ENCODE results near the gene MYLIP. TPM values are rescaled to one million over a fixed set of nuclear protein-coding genes. Genes with fewer than 3 reads are reported as not detected.

MYLIP gene
- total and polyA plus RNA-seq, 4 experiments from 2014 or later = 17.5 to 88.8 (median 45.9) TPM

GRCh38 chr6:16132909-16133308 is 4.0 kb downstream of the MYLIP start:
- H3K4me3 Mint-ChIP-seq = peak overlapping the region; percentile 51 to 89 (median 70)
- no peaks in the 10 kb centered on the region for H3K27me3 Mint-ChIP-seq
- intact Hi-C loops (cut with micrococcal nuclease) = loop anchor here (10.0 kb wide), 1 partner anchor 192 kb away; no protein-coding TSS in a partner anchor
- H3K27me3 ChIP-seq (ENCODE audit: insufficient read depth, low read length) = no peaks in the 10 kb centered on the region
- H3K27ac ChIP-seq (ENCODE audit: low read depth, low read length) = no peak overlapping the region
- H3K27ac Mint-ChIP-seq = peak overlapping the region; percentile 72 to 92 (median 85)
- no peak for DNase-seq
- H3K36me3 ChIP-seq (ENCODE audit: insufficient read depth, low read length) = no peaks in the 10 kb centered on the region
- H3K9me3 Mint-ChIP-seq = peaks cover 0 to 3% (median 0%) of the 10 kb centered on the region in 8 donors
- POLR2A ChIA-PET (ENCODE audit: partially characterized antibody) = no interaction called here
- peaks cover 47 to 93% (median 65%) of the 10 kb centered on the region in 4 donors for H3K4me1 Mint-ChIP-seq
- H3K4me3 ChIP-seq (ENCODE audit: low read length in 2 of 2) = no peak overlapping the region
- CTCF ChIA-PET (ENCODE audit: partially characterized antibody) = interaction anchor here (0.5 to 3.5 kb wide), 2 partner anchors 51 to 276 kb away, joined by 3 to 20 read pairs; no protein-coding TSS in a partner anchor
- peaks cover 16 to 64% of the 10 kb centered on the region in 2 donors for H3K36me3 Mint-ChIP-seq
- H3K4me1 ChIP-seq (ENCODE audit: insufficient read depth, low read length) = peaks cover 76% of the 10 kb centered on the region
- H3K9me3 ChIP-seq (ENCODE audit: control insufficient read depth in 1 of 2, low read length in 2 of 2) = no peaks in the 10 kb centered on the region

- Mint-ChIP-seq H3K4me3 (peak overlapping the region in 7 of 8 donors; percentile 15 to 89 (median 59)), H3K36me3 (peaks cover 22 to 63% of the 10 kb centered on the region in 2 donors), H3K27ac (peak overlapping the region in 5 of 7 donors; percentile 24 to 90 (median 85)), H3K9me3 (no peaks in the 10 kb centered on the region), H3K4me1 (peaks cover 60 to 99% (median 75%) of the 10 kb centered on the region in 4 donors), H3K27me3 (no peaks in the 10 kb centered on the region)
- DNase-seq = no peak
- no peaks in the 10 kb centered on the region for H3K36me3 ChIP-seq (ENCODE audit: insufficient read depth, low read length)
- H3K4me3 ChIP-seq (ENCODE audit: low read length in 2 of 2) = no peak overlapping the region
- no peak overlapping the region for H3K27ac ChIP-seq (ENCODE audit: low read depth, low read length)
- intact Hi-C loops (cut with micrococcal nuclease) = loop anchor here (10.0 kb wide), 1 partner anchor 190 kb away; no protein-coding TSS in a partner anchor
- ChIA-PET POLR2A (ENCODE audit: partially characterized antibody) (no interaction called here), CTCF (ENCODE audit: partially characterized antibody) (interaction anchor here (1.0 to 1.1 kb wide), 2 partner anchors 46 to 443 kb away, joined by 3 read pairs; no protein-coding TSS in a partner anchor)
- peaks cover 91% of the 10 kb centered on the region for H3K4me1 ChIP-seq (ENCODE audit: insufficient read depth, low read length)
- no peaks in the 10 kb centered on the region for H3K27me3 ChIP-seq (ENCODE audit: insufficient read depth, low read length)
- H3K9me3 ChIP-seq (ENCODE audit: control insufficient read depth in 1 of 2, low read length in 2 of 2) = no peaks in the 10 kb centered on the region
These were observed 5.5 kb downstream of the MYLIP start for GRCh38 chr6:16134430-16134829.

- Mint-ChIP-seq H3K4me3 (peak overlapping the region in 7 of 8 donors; percentile 15 to 80 (median 44)), H3K27ac (peak overlapping the region; percentile 64 to 90 (median 70)), H3K4me1 (peaks cover 64 to 100% (median 81%) of the 10 kb centered on the region in 4 donors), H3K36me3 (peaks cover 25 to 63% of the 10 kb centered on the region in 2 donors), H3K27me3 (no peaks in the 10 kb centered on the region), H3K9me3 (no peaks in the 10 kb centered on the region)
- H3K4me1 ChIP-seq (ENCODE audit: insufficient read depth, low read length) = peaks cover 91% of the 10 kb centered on the region
- CTCF ChIA-PET (ENCODE audit: partially characterized antibody) = interaction anchor here (3.1 kb wide), 1 partner anchor 47 kb away, joined by 15 read pairs; no protein-coding TSS in a partner anchor
- no peaks in the 10 kb centered on the region for H3K27me3 ChIP-seq (ENCODE audit: insufficient read depth, low read length)
- no peak for DNase-seq
- H3K27ac ChIP-seq (ENCODE audit: low read depth, low read length) = no peak overlapping the region
- POLR2A ChIA-PET (ENCODE audit: partially characterized antibody) = no interaction called here
- intact Hi-C loops (cut with micrococcal nuclease) = loop anchor here (10.0 kb wide), 1 partner anchor 190 kb away; no protein-coding TSS in a partner anchor
- no peaks in the 10 kb centered on the region for H3K9me3 ChIP-seq (ENCODE audit: control insufficient read depth in 1 of 2, low read length in 2 of 2)
- no peaks in the 10 kb centered on the region for H3K36me3 ChIP-seq (ENCODE audit: insufficient read depth, low read length)
- no peak overlapping the region for H3K4me3 ChIP-seq (ENCODE audit: low read length in 2 of 2)
These were observed 6.2 kb downstream of the MYLIP start for GRCh38 chr6:16135066-16135465.

GRCh38 chr6:16136091-16136490 is 7.2 kb downstream of the MYLIP start:
- peaks cover 91% of the 10 kb centered on the region for H3K4me1 ChIP-seq (ENCODE audit: insufficient read depth, low read length)
- intact Hi-C loops (cut with micrococcal nuclease) = loop anchor here (10.0 kb wide), 1 partner anchor 189 kb away; no protein-coding TSS in a partner anchor
- H3K36me3 ChIP-seq (ENCODE audit: insufficient read depth, low read length) = no peaks in the 10 kb centered on the region
- H3K9me3 Mint-ChIP-seq = peaks cover 0 to 1% (median 0%) of the 10 kb centered on the region in 8 donors
- H3K27ac ChIP-seq (ENCODE audit: low read depth, low read length) = peak overlapping the region; percentile 40
- CTCF ChIA-PET (ENCODE audit: partially characterized antibody) = interaction anchor here (1.1 to 3.1 kb wide), 3 partner anchors 33 to 445 kb away, joined by 3 to 15 read pairs (median 4); no protein-coding TSS in a partner anchor
- H3K27me3 ChIP-seq (ENCODE audit: insufficient read depth, low read length) = no peaks in the 10 kb centered on the region
- H3K4me3 ChIP-seq (ENCODE audit: low read length in 2 of 2) = no peak overlapping the region
- peak; percentile 62 to 85 (median 73) for DNase-seq
- POLR2A ChIA-PET (ENCODE audit: partially characterized antibody) = interaction anchor here (0.6 to 2.9 kb wide), 6 partner anchors 8 to 626 kb away, joined by 3 to 26 read pairs (median 3); partner anchors contain the start of gene MYLIP
- no peaks in the 10 kb centered on the region for H3K27me3 Mint-ChIP-seq
- peak overlapping the region; percentile 76 to 94 (median 87) for H3K27ac Mint-ChIP-seq
- peak overlapping the region; percentile 68 to 86 (median 78) for H3K4me3 Mint-ChIP-seq
- peaks cover 74 to 100% (median 88%) of the 10 kb centered on the region in 4 donors for H3K4me1 Mint-ChIP-seq
- H3K36me3 Mint-ChIP-seq = peaks cover 32 to 63% of the 10 kb centered on the region in 2 donors
- no peaks in the 10 kb centered on the region for H3K9me3 ChIP-seq (ENCODE audit: control insufficient read depth in 1 of 2, low read length in 2 of 2)

GRCh38 chr6:16136621-16137450 is 8.0 kb downstream of the MYLIP start:
- H3K4me3 Mint-ChIP-seq = peak overlapping the region; percentile 68 to 86 (median 78)
- H3K4me1 Mint-ChIP-seq = peaks cover 75 to 99% (median 86%) of the 10 kb centered on the region in 4 donors
- Histone ChIP-seq H3K9me3 (ENCODE audit: control insufficient read depth in 1 of 2, low read length in 2 of 2) (no peaks in the 10 kb centered on the region), H3K4me3 (ENCODE audit: low read length in 2 of 2) (no peak overlapping the region), H3K27me3 (ENCODE audit: insufficient read depth, low read length) (no peaks in the 10 kb centered on the region), H3K36me3 (ENCODE audit: insufficient read depth, low read length) (peaks cover 6% of the 10 kb centered on the region), H3K4me1 (ENCODE audit: insufficient read depth, low read length) (peaks cover 88% of the 10 kb centered on the region), H3K27ac (ENCODE audit: low read depth, low read length) (peak overlapping the region; percentile 40)
- intact Hi-C loops (cut with micrococcal nuclease) = loop anchor here (1.0 to 10.0 kb wide), 2 partner anchors 8 to 188 kb away; partner anchors contain the start of gene MYLIP
- no peaks in the 10 kb centered on the region for H3K27me3 Mint-ChIP-seq
- ChIA-PET POLR2A (ENCODE audit: partially characterized antibody) (interaction anchor here (0.6 to 2.9 kb wide), 8 partner anchors 9 to 1501 kb away, joined by 3 to 26 read pairs (median 3); partner anchors contain the start of gene MYLIP), CTCF (ENCODE audit: partially characterized antibody) (interaction anchor here (1.1 to 3.1 kb wide), 4 partner anchors 8 to 445 kb away, joined by 3 to 15 read pairs (median 7); partner anchors contain the start of gene MYLIP)
- peaks cover 0 to 1% (median 0%) of the 10 kb centered on the region in 8 donors for H3K9me3 Mint-ChIP-seq
- peak; percentile 41 to 86 (median 52) for DNase-seq
- H3K36me3 Mint-ChIP-seq = peaks cover 36 to 63% of the 10 kb centered on the region in 2 donors
- H3K27ac Mint-ChIP-seq = peak overlapping the region; percentile 76 to 90 (median 86)

- no peaks in the 10 kb centered on the region for H3K9me3 ChIP-seq (ENCODE audit: control insufficient read depth in 1 of 2, low read length in 2 of 2)
- Mint-ChIP-seq H3K9me3 (peaks cover 0 to 1% (median 0%) of the 10 kb centered on the region in 8 donors), H3K36me3 (peaks cover 42 to 66% of the 10 kb centered on the region in 2 donors), H3K4me1 (peaks cover 71 to 96% (median 84%) of the 10 kb centered on the region in 4 donors), H3K27ac (peak overlapping the region; percentile 76 to 90 (median 86)), H3K4me3 (peak overlapping the region; percentile 68 to 86 (median 78)), H3K27me3 (no peaks in the 10 kb centered on the region)
- ChIA-PET POLR2A (ENCODE audit: partially characterized antibody) (interaction anchor here (0.7 to 2.9 kb wide), 3 partner anchors 9 to 1502 kb away, joined by 3 to 26 read pairs (median 8); partner anchors contain the start of gene MYLIP), CTCF (ENCODE audit: partially characterized antibody) (interaction anchor here (1.8 to 3.1 kb wide), 2 partner anchors 9 to 45 kb away, joined by 10 to 15 read pairs; partner anchors contain the start of gene MYLIP)
- no peak overlapping the region for H3K4me3 ChIP-seq (ENCODE audit: low read length in 2 of 2)
- peaks cover 12% of the 10 kb centered on the region for H3K36me3 ChIP-seq (ENCODE audit: insufficient read depth, low read length)
- no peaks in the 10 kb centered on the region for H3K27me3 ChIP-seq (ENCODE audit: insufficient read depth, low read length)
- peaks cover 82% of the 10 kb centered on the region for H3K4me1 ChIP-seq (ENCODE audit: insufficient read depth, low read length)
- no peak for DNase-seq
- intact Hi-C loops (cut with micrococcal nuclease) = loop anchor here (1.0 to 10.0 kb wide), 2 partner anchors 8 to 187 kb away; partner anchors contain the start of gene MYLIP
- peak overlapping the region; percentile 33 for H3K27ac ChIP-seq (ENCODE audit: low read depth, low read length)
These were observed 8.5 kb downstream of the MYLIP start for GRCh38 chr6:16137451-16137801.
